Measurements from ENCODE around the gene L3HYPDH.

The L3HYPDH gene

GRCh38 chr14:59427653-59428580, 56.3 kb downstream of the L3HYPDH start:
- DNase-seq (ENCODE audit: low read depth in 2 of 2), result no peak

GRCh38 chr14:59425322-59425935, 58.8 kb downstream of the L3HYPDH start:
- no peak for DNase-seq (ENCODE audit: low read depth in 2 of 2)

GRCh38 chr14:59424341-59425071, 59.7 kb downstream of the L3HYPDH start:
- no peak for DNase-seq (ENCODE audit: low read depth in 2 of 2)
